ENCODE data around the gene UBE2G2. TPM values are rescaled to one million over a fixed set of nuclear protein-coding genes. Genes with fewer than 3 reads are reported as not detected.

The UBE2G2 gene
- total RNA-seq, 1 donor from 2014 or later, result 66.6 TPM

- DNase-seq (ENCODE audit: missing footprints), result no peak
- no peak for ATAC-seq
- intact Hi-C loops (cut with DNase I), result no loop called here
Observed at GRCh38 chr21:44761747-44762208, 39.8 kb downstream of the UBE2G2 start.

GRCh38 chr21:44761011-44761729, 40.5 kb downstream of the UBE2G2 start:
- no peak for ATAC-seq
- no peak for DNase-seq (ENCODE audit: missing footprints)
- intact Hi-C loops (cut with DNase I), result no loop called here

GRCh38 chr21:44760376-44760775, 41.2 kb downstream of the UBE2G2 start:
- intact Hi-C loops (cut with DNase I), result no loop called here
- DNase-seq (ENCODE audit: missing footprints) (no peak), ATAC-seq (no peak)

GRCh38 chr21:44759628-44760285, 41.9 kb downstream of the UBE2G2 start:
- DNase-seq (ENCODE audit: missing footprints) (no peak), ATAC-seq (no peak)
- intact Hi-C loops (cut with DNase I), result no loop called here

- no peak for ATAC-seq
- intact Hi-C loops (cut with DNase I), result no loop called here
- DNase-seq (ENCODE audit: missing footprints), result no peak
Observed at GRCh38 chr21:44758781-44759627, 42.6 kb downstream of the UBE2G2 start.

GRCh38 chr21:44758141-44758561, 43.5 kb downstream of the UBE2G2 start:
- intact Hi-C loops (cut with DNase I), result no loop called here
- no peak for DNase-seq (ENCODE audit: missing footprints)
- ATAC-seq, result no peak

GRCh38 chr21:44757731-44758130, 43.9 kb downstream of the UBE2G2 start:
- DNase-seq (ENCODE audit: missing footprints) (no peak), ATAC-seq (no peak)
- intact Hi-C loops (cut with DNase I), result no loop called here

- ATAC-seq (no peak), DNase-seq (ENCODE audit: missing footprints) (no peak)
- intact Hi-C loops (cut with DNase I), result no loop called here
Observed at GRCh38 chr21:44756423-44757185, 45.0 kb downstream of the UBE2G2 start.

GRCh38 chr21:44755227-44755626, 46.4 kb downstream of the UBE2G2 start:
- intact Hi-C loops (cut with DNase I), result no loop called here
- ATAC-seq, result no peak
- DNase-seq (ENCODE audit: missing footprints), result no peak

GRCh38 chr21:44753357-44753756, 48.3 kb downstream of the UBE2G2 start:
- DNase-seq (ENCODE audit: missing footprints), result no peak
- intact Hi-C loops (cut with DNase I), result no loop called here
- no peak for ATAC-seq

- intact Hi-C loops (cut with DNase I), result no loop called here
- ATAC-seq, result no peak
- no peak for DNase-seq (ENCODE audit: missing footprints)
Observed at GRCh38 chr21:44752671-44753235, 48.9 kb downstream of the UBE2G2 start.

GRCh38 chr21:44751799-44752636, 49.6 kb downstream of the UBE2G2 start:
- ATAC-seq, result no peak
- DNase-seq (ENCODE audit: missing footprints), result peak; percentile 52
- intact Hi-C loops (cut with DNase I), result no loop called here

GRCh38 chr21:44751186-44751798, 50.3 kb downstream of the UBE2G2 start:
- ATAC-seq (no peak), DNase-seq (ENCODE audit: missing footprints) (peak; percentile 57)
- intact Hi-C loops (cut with DNase I), result no loop called here

GRCh38 chr21:44750675-44751025, 51.0 kb downstream of the UBE2G2 start:
- ATAC-seq (no peak), DNase-seq (ENCODE audit: missing footprints) (no peak)
- intact Hi-C loops (cut with DNase I), result no loop called here

- ATAC-seq (no peak), DNase-seq (ENCODE audit: missing footprints) (peak; percentile 49)
- intact Hi-C loops (cut with DNase I), result loop anchor here (10.0 kb wide), 2 partner anchors 135 to 235 kb away; partner anchors contain the start of gene KRTAP10-8
Observed at GRCh38 chr21:44749759-44750674, 51.6 kb downstream of the UBE2G2 start.

- no peak for ATAC-seq
- DNase-seq (ENCODE audit: missing footprints), result peak; percentile 32
- intact Hi-C loops (cut with DNase I), result loop anchor here (10.0 kb wide), 2 partner anchors 134 to 234 kb away; partner anchors contain the start of gene KRTAP10-8
Observed at GRCh38 chr21:44749116-44749758, 52.4 kb downstream of the UBE2G2 start.
